ENCODE measurements around the gene TAGLN2.
"Not testable (repeated sequence)": the region's sequence is repeated elsewhere in the genome, so short reads cannot be mapped to it uniquely, and the experiment has no call there.

The TAGLN2 gene

GRCh38 chr1:159921700-159922504 is 3.4 kb downstream of the TAGLN2 start:
- no peak for DNase-seq (ENCODE audit: low spot score)

DNA sequence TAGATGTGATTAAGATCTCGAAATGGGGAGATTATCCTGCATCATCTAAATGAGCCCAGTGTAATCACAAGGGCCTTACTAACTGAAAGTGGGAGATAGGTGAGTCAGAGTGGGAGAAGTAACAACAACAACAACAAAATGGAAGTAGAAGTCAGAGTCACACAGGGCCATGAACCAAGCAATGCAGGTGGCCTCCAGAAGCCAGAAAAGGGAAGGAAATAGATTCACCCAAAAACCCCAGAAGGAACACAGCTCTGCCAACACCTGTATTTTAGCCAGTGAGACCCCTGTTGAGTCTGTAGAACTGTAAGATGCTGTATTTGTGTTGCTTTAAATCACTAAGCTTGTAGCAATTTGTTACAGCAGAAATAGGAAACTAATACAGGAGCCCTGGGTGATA is 4.1 kb downstream of the TAGLN2 start:
- DNase-seq (ENCODE audit: low spot score), result no peak

GRCh38 chr1:159920651-159921050 is 4.7 kb downstream of the TAGLN2 start:
- no peak for DNase-seq (ENCODE audit: low spot score)

- DNase-seq (ENCODE audit: low spot score), result no peak
These were observed 5.1 kb downstream of the TAGLN2 start for GRCh38 chr1:159920202-159920601.

DNA sequence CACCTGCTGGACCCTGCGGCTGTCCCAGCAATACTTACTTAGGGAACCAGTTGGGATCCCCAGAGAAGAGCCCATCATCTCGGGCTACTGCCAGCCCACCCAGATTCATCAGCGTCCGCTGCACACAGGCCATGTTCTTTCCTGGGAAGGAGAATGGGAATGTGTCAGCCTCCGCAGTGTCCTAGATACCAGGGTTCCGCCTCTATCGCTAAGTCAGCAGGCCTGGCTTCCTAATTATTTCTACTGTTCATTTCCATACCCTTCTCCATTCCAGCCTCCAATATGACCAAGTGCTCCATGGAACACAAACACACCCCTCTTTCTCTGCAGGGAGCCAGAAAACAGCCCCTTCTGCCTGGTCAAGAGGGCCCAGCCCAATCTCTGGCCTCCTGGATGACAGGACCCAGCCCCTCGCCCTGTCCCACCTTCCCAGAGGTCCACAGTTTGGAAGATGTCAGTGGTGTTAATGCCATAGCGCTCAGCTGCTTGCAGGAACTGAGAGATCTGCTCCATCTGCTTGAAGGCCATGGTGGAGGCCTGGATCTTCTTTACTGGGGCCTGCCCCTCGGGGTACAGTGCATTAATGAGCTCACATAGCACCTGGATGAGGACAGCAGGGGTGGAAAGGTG is 6.0 kb downstream of the TAGLN2 start:
- DNase-seq (ENCODE audit: low spot score), result no peak

DNA sequence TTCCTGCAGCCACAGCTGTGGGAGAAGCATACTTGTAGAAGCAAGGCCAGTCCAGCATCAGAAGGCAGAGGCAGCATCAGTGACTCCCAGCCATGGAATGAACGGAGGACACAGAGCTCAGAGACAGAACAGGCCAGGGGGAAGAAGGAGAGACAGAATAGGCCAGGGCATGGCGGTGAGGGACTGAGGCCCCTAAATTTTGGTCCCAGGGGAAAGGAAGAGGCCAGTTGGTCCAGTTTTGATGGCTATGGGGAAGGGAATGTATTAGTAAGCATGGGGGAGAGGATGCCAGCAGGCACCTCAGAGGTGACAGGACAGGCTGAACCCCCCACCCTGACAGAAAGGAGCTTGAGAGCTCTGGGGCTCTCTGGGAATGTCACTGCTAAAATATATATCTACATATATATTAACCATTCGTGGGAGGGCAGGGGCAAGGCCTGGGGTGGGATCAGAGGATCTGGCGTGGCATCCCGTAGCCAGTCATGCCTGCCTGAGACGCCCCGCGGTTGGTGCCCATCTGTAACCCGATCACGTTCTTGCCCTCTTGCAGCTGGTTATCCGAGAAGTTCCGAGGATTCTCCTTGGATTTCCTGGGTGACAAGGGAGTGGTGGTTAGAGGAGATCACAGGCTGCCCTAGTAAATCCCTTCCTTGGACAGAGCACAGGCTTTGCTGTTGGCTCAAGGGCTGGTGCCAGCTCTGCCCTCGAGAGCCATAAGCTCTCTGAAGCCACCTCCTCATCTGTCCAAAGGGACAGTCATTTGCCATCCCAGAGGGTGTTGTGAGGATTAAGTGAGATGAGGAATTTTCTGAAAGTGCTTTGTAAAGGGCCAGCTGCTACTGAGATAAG is 6.7 kb downstream of the TAGLN2 start:
- DNase-seq (ENCODE audit: low spot score), result no peak

DNA sequence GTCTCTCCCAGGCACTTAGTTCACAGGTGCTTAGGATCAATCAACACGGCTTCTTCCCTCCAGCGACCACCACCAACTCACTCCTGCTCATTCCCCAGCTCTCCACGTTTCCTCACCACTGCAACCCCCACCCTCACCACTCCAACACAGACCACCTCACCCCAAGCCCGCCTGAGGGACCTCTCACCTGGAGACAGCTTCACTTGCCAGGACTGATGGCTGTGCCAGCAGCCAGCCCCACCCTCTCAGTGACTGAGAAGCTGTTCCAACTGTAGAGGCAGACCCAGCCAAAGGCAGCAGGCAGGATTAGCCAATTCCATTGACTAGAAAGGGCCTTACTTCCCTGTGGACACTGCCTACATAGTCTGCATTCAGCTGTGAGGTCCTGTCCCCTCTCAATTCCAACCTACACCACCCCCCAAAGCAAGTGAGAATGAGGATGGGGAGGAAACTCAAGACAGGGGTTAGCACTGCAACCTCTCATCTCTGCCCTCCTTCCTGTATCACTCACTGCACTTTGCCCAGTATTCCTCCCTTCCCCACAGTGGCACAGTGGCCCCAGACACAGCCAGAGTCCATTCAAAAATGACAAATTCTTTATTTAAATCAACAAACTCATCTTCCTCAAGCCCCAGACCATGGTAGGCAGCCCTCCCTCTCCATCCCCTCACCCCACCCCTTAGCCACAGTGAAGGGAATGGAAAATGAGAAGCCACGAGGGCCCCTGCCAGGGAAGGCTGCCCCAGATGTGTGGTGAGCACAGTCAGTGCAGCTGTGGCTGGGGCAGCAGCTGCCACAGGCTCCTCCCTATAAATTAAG is 7.6 kb downstream of the TAGLN2 start:
- DNase-seq (ENCODE audit: low spot score), result no peak

GRCh38 chr1:159916242-159917051 is 8.9 kb downstream of the TAGLN2 start:
- DNase-seq (ENCODE audit: low spot score), result no peak

DNA sequence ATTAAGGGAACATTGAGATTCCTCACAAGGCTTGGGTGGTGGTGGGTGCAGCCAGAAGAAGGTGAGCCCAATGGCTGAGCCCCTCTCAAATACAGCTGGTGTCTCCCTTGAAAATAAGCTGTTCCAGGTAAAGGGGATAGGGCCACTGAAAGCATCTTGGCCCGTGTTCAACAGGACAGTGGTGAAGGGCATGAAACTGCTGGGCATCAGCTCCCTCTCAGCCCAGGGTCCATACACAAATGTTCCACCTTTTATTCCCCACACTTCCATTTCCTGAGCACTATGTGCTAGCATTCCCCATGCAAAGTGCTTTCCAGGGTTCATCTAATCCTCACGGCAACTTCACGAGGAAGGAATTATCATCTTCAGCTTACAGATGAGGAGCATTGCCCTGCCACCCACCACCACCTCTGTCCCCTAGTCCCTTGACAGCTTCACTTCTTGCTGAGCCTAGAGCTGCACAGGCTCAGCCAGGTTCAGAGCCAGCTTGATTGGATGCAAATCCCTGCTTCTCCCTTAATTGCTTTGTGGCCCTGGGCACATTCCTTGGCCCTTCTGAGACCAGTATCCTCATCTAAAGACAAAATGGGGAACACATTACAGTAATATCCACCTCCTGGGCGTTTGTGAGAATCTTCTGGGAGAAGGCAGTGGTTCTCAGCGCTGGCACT is 9.6 kb downstream of the TAGLN2 start:
- no peak for DNase-seq (ENCODE audit: low spot score)

DNA sequence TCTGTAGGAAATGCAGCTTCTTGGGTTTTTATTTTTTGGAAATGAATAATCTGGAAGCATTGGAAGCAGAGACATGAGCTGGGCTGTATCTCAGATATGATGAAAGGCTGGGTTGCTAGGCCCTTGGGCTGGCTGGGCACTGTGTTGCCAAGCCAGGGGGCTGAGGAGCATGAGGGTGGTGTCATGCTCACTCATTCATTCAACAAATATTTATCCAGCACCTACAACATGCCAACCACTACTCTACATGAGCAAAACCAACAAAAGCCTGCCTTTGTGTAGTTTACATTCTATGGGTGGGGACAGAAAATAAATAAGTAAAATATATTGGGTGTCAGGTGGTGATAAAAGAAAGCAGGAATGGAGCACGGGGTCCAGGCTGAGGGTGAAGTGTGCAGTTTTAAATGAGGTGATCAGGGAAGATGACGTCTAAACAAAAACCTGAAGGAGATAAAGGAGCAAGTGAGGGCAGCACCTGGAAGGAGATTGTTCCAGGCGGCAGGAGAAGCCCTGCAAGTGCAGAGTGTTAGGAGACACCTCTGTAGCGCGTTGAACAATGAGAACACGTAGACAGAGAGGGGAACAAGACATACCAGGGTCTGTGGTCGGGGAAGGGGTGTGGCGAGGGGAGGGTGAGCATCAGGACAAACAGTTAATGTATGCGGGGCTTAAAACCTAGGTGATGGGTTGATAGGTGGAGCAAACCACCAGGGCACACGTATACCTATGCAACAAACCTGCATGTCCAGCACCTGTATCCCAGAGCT is 10.9 kb downstream of the TAGLN2 start:
- no peak for DNase-seq (ENCODE audit: low spot score)

- no peak for DNase-seq (ENCODE audit: low spot score)
These were observed 11.7 kb downstream of the TAGLN2 start for GRCh38 chr1:159913451-159914192.

- no peak for DNase-seq (ENCODE audit: low spot score)
These were observed 13.8 kb downstream of the TAGLN2 start for GRCh38 chr1:159911326-159912070.

- no peak for DNase-seq (ENCODE audit: low spot score)
These were observed 17.0 kb downstream of the TAGLN2 start for GRCh38 chr1:159908031-159908940.

GRCh38 chr1:159906960-159907359 is 18.3 kb downstream of the TAGLN2 start:
- no peak for DNase-seq (ENCODE audit: low spot score)

GRCh38 chr1:159904036-159904435 is 21.3 kb downstream of the TAGLN2 start:
- not testable (repeated sequence) for DNase-seq (ENCODE audit: low spot score)

- DNase-seq (ENCODE audit: low spot score), result no peak
These were observed 22.8 kb downstream of the TAGLN2 start for GRCh38 chr1:159902541-159902940.

GRCh38 chr1:159900755-159901360 is 24.4 kb downstream of the TAGLN2 start:
- no peak for DNase-seq (ENCODE audit: low spot score)
